H1 (cell line): ENCODE measurements around the gene RRBP1. TPM values are rescaled to one million over a fixed set of nuclear protein-coding genes. Genes with fewer than 3 reads are reported as not detected.

ENCODE experiments used
- CTCF ChIA-PET: fragments of 300-600 bp; sonication (Branson Sonifier 250); formaldehyde crosslinking; loops from one replicate; lab custom pipeline; 2021; ENCODE audit not compliant: partially characterized antibody; lab: Charles Lee
- POLR2A ChIA-PET: fragments of 300-600 bp; sonication (Branson Sonifier 250); formaldehyde crosslinking; loops from one replicate; lab custom pipeline; 2021; ENCODE audit warnings: inconsistent platforms; ENCODE audit not compliant: partially characterized antibody; lab: Charles Lee
- DNase-seq, 2 experiments: peaks; one replicate each; pipeline versions ENCODE4 v3.0.0 to v3.0.0-alpha.2; 2010 to 2022; ENCODE audit warnings: low spot score in 2 of 2, low read depth in 1 of 2, mixed read lengths in 1 of 2
- FAIRE-seq: peaks from 2 replicates; lab custom pipeline; 2011; peaks lifted over from hg19 to GRCh38; lab: Jason Lieb, UNC
- H2AFZ ChIP-seq: 2 replicates; pipeline ENCODE4 v1.8.1; 2012; ENCODE audit warnings: low read length, inconsistent platforms
- H2AK5ac ChIP-seq: 2 replicates; pipeline ENCODE4 v1.6.1; 2013; ENCODE audit warnings: low read depth, low read length
- H2BK120ac ChIP-seq: replicated peaks from 2 replicates; pipeline ENCODE3; 2013; ENCODE audit warnings: low read depth, low read length, inconsistent platforms
- H2BK12ac ChIP-seq: 2 replicates; pipeline ENCODE4 v1.6.1; 2013; ENCODE audit warnings: low read depth, low read length
- H2BK15ac ChIP-seq: 2 replicates; pipeline ENCODE4 v1.6.1; 2013; ENCODE audit warnings: low read length
- H2BK20ac ChIP-seq: 2 replicates; pipeline ENCODE4 v1.6.1; 2013; ENCODE audit warnings: low read length
- H2BK5ac ChIP-seq: 2 replicates; pipeline ENCODE4 v1.6.1; 2013; ENCODE audit warnings: low read depth, low read length
- H3K14ac ChIP-seq: 2 replicates; pipeline ENCODE4 v1.6.1; 2013; ENCODE audit warnings: inconsistent platforms; ENCODE audit not compliant: insufficient read length
- H3K18ac ChIP-seq: 2 replicates; pipeline ENCODE4 v1.6.1; 2013; ENCODE audit warnings: low read length; ENCODE audit errors: extremely low read depth
- H3K23ac ChIP-seq: 2 replicates; pipeline ENCODE4 v1.6.1; 2013; ENCODE audit warnings: inconsistent platforms; ENCODE audit not compliant: insufficient read length
- H3K23me2 ChIP-seq: 2 replicates; pipeline ENCODE4 v1.6.1; 2013; ENCODE audit warnings: low read depth, low read length
- H3K27ac ChIP-seq: 2 replicates; pipeline ENCODE4 v1.6.1; 2011; ENCODE audit warnings: low read depth, low read length, inconsistent platforms
- H3K27me3 ChIP-seq, 4 experiments: replicated peaks in 1 of 4; 1 replicate in 1 of 4; 2 replicates in 3 of 4; pipeline versions ENCODE4 v1.6.1 to v1.8.1; 2011 to 2013; ENCODE audit warnings: low read length in 3 of 4, mild to moderate bottlenecking in 3 of 4, inconsistent platforms in 2 of 4, mixed read lengths in 2 of 4, moderate library complexity in 1 of 4; ENCODE audit not compliant: control insufficient read depth in 3 of 4, insufficient read depth in 3 of 4; ENCODE audit errors: extremely low read depth in 1 of 4
- H3K36me3 ChIP-seq, 4 experiments: 2 replicates each; pipeline versions ENCODE4 v1.6.1 to v1.8.1; 2011 to 2013; ENCODE audit warnings: mild to moderate bottlenecking in 4 of 4, low read length in 3 of 4, moderate library complexity in 2 of 4, control low read depth in 1 of 4, inconsistent platforms in 1 of 4; ENCODE audit not compliant: insufficient read depth in 4 of 4, control insufficient read depth in 2 of 4
- H3K4ac ChIP-seq: replicated peaks from 2 replicates; pipeline ENCODE3; 2013; ENCODE audit warnings: low read length, low read depth, mixed read lengths, inconsistent platforms; ENCODE audit not compliant: insufficient read length
- H3K4me1 ChIP-seq, 4 experiments: replicated peaks in 1 of 4; 1 replicate in 1 of 4; 2 replicates in 3 of 4; pipeline versions ENCODE4 v1.6.1 to v1.8.1; 2011 to 2013; ENCODE audit warnings: low read length in 3 of 4, inconsistent platforms in 2 of 4, mixed read lengths in 1 of 4; ENCODE audit not compliant: insufficient read depth in 4 of 4, control insufficient read depth in 3 of 4
- H3K4me2 ChIP-seq, 2 experiments: 2 replicates each; pipeline versions ENCODE4 v1.6.1 to v1.8.1; 2011 to 2013; ENCODE audit warnings: low read depth in 2 of 2, low read length in 2 of 2, control low read depth in 1 of 2, inconsistent platforms in 1 of 2, mild to moderate bottlenecking in 1 of 2; ENCODE audit not compliant: insufficient read depth in 1 of 2
- H3K4me3 ChIP-seq, 4 experiments: fragments of 200-600, 300-600 bp in 1 of 4; sonication (generic), shearing (Covaris generic), sonication (Bioruptor Twin) in 1 of 4; 2 replicates each; pipeline versions ENCODE4 v1.5.1 to v1.8.1; 2011 to 2016; ENCODE audit warnings: low read length in 4 of 4, low read depth in 3 of 4, control low read depth in 2 of 4, inconsistent platforms in 2 of 4, mild to moderate bottlenecking in 2 of 4, mixed read lengths in 1 of 4, moderate library complexity in 1 of 4; ENCODE audit not compliant: insufficient read depth in 2 of 4; ENCODE audit errors: extremely low read depth in 1 of 4
- H3K56ac ChIP-seq: replicated peaks from 2 replicates; pipeline ENCODE3; 2013; ENCODE audit warnings: low read depth, mild to moderate bottlenecking, mixed read lengths, low read length, inconsistent platforms; ENCODE audit not compliant: insufficient read length
- H3K79me1 ChIP-seq: 2 replicates; pipeline ENCODE4 v1.6.1; 2013; ENCODE audit warnings: low read depth, low read length, control low read depth
- H3K79me2 ChIP-seq, 2 experiments: 2 replicates each; pipeline versions ENCODE4 v1.6.1 to v1.8.1; 2012 to 2013; ENCODE audit warnings: low read length in 2 of 2, mild to moderate bottlenecking in 2 of 2, inconsistent platforms in 1 of 2; ENCODE audit not compliant: insufficient read depth in 2 of 2, control insufficient read depth in 1 of 2
- H3K9ac ChIP-seq, 4 experiments: replicated peaks in 1 of 4; 1 replicate in 1 of 4; 2 replicates in 3 of 4; pipeline versions ENCODE4 v1.6.1 to v1.8.1; 2011 to 2013; ENCODE audit warnings: low read depth in 3 of 4, low read length in 3 of 4, control low read depth in 2 of 4, mild to moderate bottlenecking in 2 of 4, moderate library complexity in 2 of 4, inconsistent platforms in 1 of 4; ENCODE audit errors: extremely low read depth in 1 of 4
- H3K9me3 ChIP-seq, 2 experiments: 2 replicates each; pipeline versions ENCODE4 v1.6.1 to v1.8.1; 2012 to 2013; ENCODE audit warnings: mild to moderate bottlenecking in 2 of 2, moderate library complexity in 2 of 2, control low read depth in 1 of 2, inconsistent platforms in 1 of 2, low read depth in 1 of 2, low read length in 1 of 2, mixed read lengths in 1 of 2; ENCODE audit not compliant: insufficient read depth in 2 of 2
- H4K20me1 ChIP-seq, 2 experiments: replicated peaks in 1 of 2; 2 replicates each; pipeline versions ENCODE3 to v1.8.1; 2011 to 2013; ENCODE audit warnings: inconsistent platforms in 2 of 2, low read length in 2 of 2, mild to moderate bottlenecking in 1 of 2; ENCODE audit not compliant: insufficient read depth in 2 of 2, control insufficient read depth in 1 of 2
- H4K5ac ChIP-seq: 2 replicates; pipeline ENCODE4 v1.6.1; 2013; ENCODE audit warnings: low read length, low read depth, mixed read lengths, inconsistent platforms; ENCODE audit not compliant: insufficient read length
- H4K8ac ChIP-seq: 2 replicates; pipeline ENCODE4 v1.8.0; 2013; ENCODE audit warnings: mild to moderate bottlenecking, moderate library complexity, low read length, inconsistent platforms; ENCODE audit not compliant: insufficient read depth; ENCODE audit errors: extremely low read depth
- H4K91ac ChIP-seq: replicated peaks from 2 replicates; pipeline ENCODE3; 2013; ENCODE audit warnings: low read length, mixed read lengths, inconsistent platforms; ENCODE audit not compliant: insufficient read length
- EGR1 ChIP-seq: IDR thresholded peaks from 2 replicates; pipeline ENCODE4 v1.6.1; 2011; ENCODE audit warnings: low read depth, low read length, borderline replicate concordance
- EP300 ChIP-seq, 2 experiments: IDR thresholded peaks; 1 replicate in 1 of 2; 2 replicates in 1 of 2; pipeline ENCODE4 v1.6.1; 2011 to 2012; ENCODE audit warnings: low read depth in 2 of 2, low read length in 2 of 2, mild to moderate bottlenecking in 2 of 2, borderline replicate concordance in 1 of 2, inconsistent platforms in 1 of 2, moderate library complexity in 1 of 2
- GTF2F1 ChIP-seq: IDR thresholded peaks from 2 replicates; pipeline ENCODE4 v1.6.1; 2012; ENCODE audit warnings: low read depth, low read length, improper control_type of control experiment, borderline replicate concordance
- HDAC6 ChIP-seq: IDR thresholded peaks from one replicate; pipeline ENCODE4 v1.7.1; 2012; ENCODE audit warnings: low read depth, mild to moderate bottlenecking, inconsistent platforms, low read length, moderate library complexity
- KDM4A ChIP-seq: IDR thresholded peaks from one replicate; pipeline ENCODE4 v1.7.1; 2012; ENCODE audit warnings: low read depth, mild to moderate bottlenecking, moderate library complexity, low read length, inconsistent platforms; ENCODE audit not compliant: severe bottlenecking
- KDM5A ChIP-seq: fragments of 200-600 bp; IDR thresholded peaks from 2 replicates; pipeline ENCODE4 v1.7.1; 2012; ENCODE audit warnings: mild to moderate bottlenecking, low read length, inconsistent platforms, mixed read lengths
- MAFK ChIP-seq: IDR thresholded peaks from 2 replicates; pipeline ENCODE4 v1.6.1; 2012; ENCODE audit warnings: low read depth, mild to moderate bottlenecking, improper control_type of control experiment, low read length
- WGBS, 2 experiments: shearing (Covaris generic) in 1 of 2; methylation state at CpG; one replicate each; pipeline versions ENCODE4 v1.1.6 to v1.1.7; 2013 to 2015; ENCODE audit warnings: low lambda C conversion rate in 2 of 2, mixed read lengths in 2 of 2, inconsistent platforms in 1 of 2, low coverage in 1 of 2, missing lambda C conversion rate in 1 of 2; ENCODE audit not compliant: insufficient replicate concordance in 2 of 2, insufficient coverage in 1 of 2, insufficient read length in 1 of 2; ENCODE audit errors: extremely low coverage in 1 of 2, missing lambda C conversion rate in 1 of 2; 5-methylcytosine and 5-hydroxymethylcytosine counted together
- polyA plus RNA-seq, 7 experiments: library from polyadenylated mRNA; depleted of rRNA in 3 of 7; stranded (reverse) in 5 of 7; unstranded in 2 of 7; fragments of >200 nt in 5 of 7; fragments of 200-250 nt in 2 of 7; gene quantifications; 1 replicate in 5 of 7; 2 replicates in 1 of 7; 4 replicates in 1 of 7; pipeline versions ENCODE4 v1.2.1 to v1.2.3, GENCODE V29; 2011 to 2013; ENCODE audit warnings: missing spikeins in 2 of 7, mixed read lengths in 2 of 7
- total RNA-seq: library from RNA; stranded (reverse); fragmentation: NEBNext Ultra II Directional; extraction: Animal tissue kit (Norgen Biotek cat#: 25700); gene quantifications from 2 replicates; pipeline ENCODE4 v1.2.1, GENCODE V29; 2021

The RRBP1 gene
- total and polyA plus RNA-seq, 2 of the 8 experiments (the other 6 are each of a cell fraction or from before 2014, with no cell fraction given) = 15.9 to 157 TPM

- Histone ChIP-seq H3K23me2 (no peaks in the 10 kb centered on the region), H3K27ac (no peak overlapping the region), H3K23ac (no peak overlapping the region), H3K56ac (no peak overlapping the region), H2BK20ac (no peak overlapping the region), H3K79me1 (no peaks in the 10 kb centered on the region), H3K14ac (no peak overlapping the region), H3K27me3 (no peaks in the 10 kb centered on the region), H3K9me3 (no peaks in the 10 kb centered on the region), H2BK15ac (no peak overlapping the region), H2AFZ (no peak overlapping the region), H2BK120ac (no peak overlapping the region), H3K79me2 (no peaks in the 10 kb centered on the region), H4K20me1 (no peaks in the 10 kb centered on the region), H3K4me3 (no peak overlapping the region), H4K91ac (no peak overlapping the region), H4K5ac (no peak overlapping the region), H2BK5ac (no peak overlapping the region), H3K4ac (no peak overlapping the region), H2AK5ac (no peak overlapping the region; the same call in 1 of the 2 replicates), H4K8ac (no peak overlapping the region), H3K9ac (no peak overlapping the region), H3K36me3 (no peaks in the 10 kb centered on the region), H3K4me1 (peaks cover 2 to 12% (median 7%) of the 10 kb centered on the region in 4 experiments), H2BK12ac (no peak overlapping the region), H3K4me2 (no peak overlapping the region), H3K18ac (no peak overlapping the region)
- 92% methylated on average over 4 of the region's 4 CpGs; no CpG with 5 or more reads in 1 of the 2 experiments for WGBS, 2 experiments
- DNase-seq (no peak), FAIRE-seq (no peak)
- CTCF ChIA-PET = interaction anchor here (4.1 to 4.2 kb wide), 2 partner anchors 11 to 12 kb away, joined by 13 to 14 read pairs; partner anchors contain the start of gene BANF2
- POLR2A ChIA-PET = no interaction called here
- no peak for TF ChIP-seq KDM5A
- no peak for TF ChIP-seq GTF2F1
- no peak for TF ChIP-seq HDAC6
- TF ChIP-seq MAFK = no peak
- no peak for TF ChIP-seq EGR1
- TF ChIP-seq KDM4A = no peak
- TF ChIP-seq EP300 (IDR thresholded peaks at IDR 0.05; ENCODE audit: borderline replicate concordance in 1 of 2, low read depth in 2 of 2, low read length in 2 of 2) = no peak
Observed at GRCh38 chr20:17712201-17712600, 30.2 kb upstream of the RRBP1 start.
